Adrenal gland (tissue), 12 donors: ENCODE measurements around the gene PRR23B. TPM values are rescaled to one million over a fixed set of nuclear protein-coding genes. Genes with fewer than 3 reads are reported as not detected.

ENCODE experiments used
- DNase-seq, 7 donors: peaks; one replicate each; pipeline ENCODE4 v3.0.0-alpha.2; 2019 to 2020
- H3K27ac ChIP-seq, 5 donors: fragments of 200-600 bp; sonication (generic) in 4 of 5; 1 replicate in 3 of 5; 2 replicates in 2 of 5; pipeline versions ENCODE4 v1.5.1 to v1.8.0; 2016 to 2020; ENCODE audit warnings: mild to moderate bottlenecking in 1 of 5
- H3K27me3 ChIP-seq: fragments of 200-600 bp; 2 replicates; pipeline ENCODE4 v1.8.0; 2021
- H3K36me3 ChIP-seq, 2 donors: fragments of 200-600 bp; replicated peaks in 1 of 2; 1 replicate in 1 of 2; 2 replicates in 1 of 2; pipeline versions ENCODE4 v1.5.1 to v1.8.0; 2018 to 2022
- H3K4me1 ChIP-seq, 2 donors: fragments of 200-600 bp; replicated peaks in 1 of 2; 1 replicate in 1 of 2; 2 replicates in 1 of 2; pipeline versions ENCODE4 v1.5.1 to v1.8.0; 2018 to 2021
- H3K4me3 ChIP-seq, 4 donors: fragments of 200-600 bp; sonication (generic) in 3 of 4; one replicate each; pipeline ENCODE4 v1.5.1; 2016 to 2018
- H3K9me3 ChIP-seq, 3 donors: fragments of 200-600 bp; sonication (generic) in 1 of 3; replicated peaks in 1 of 3; 1 replicate in 2 of 3; 2 replicates in 1 of 3; pipeline versions ENCODE4 v1.5.1 to v1.8.0; 2016 to 2021
- POLR2A ChIP-seq, 2 donors: fragments of 450-650 bp; IDR thresholded peaks; one replicate each; pipeline ENCODE4 v1.6.1; 2017; ENCODE audit warnings: antibody characterized with exemption in 2 of 2, mild to moderate bottlenecking in 2 of 2, moderate library complexity in 1 of 2
- WGBS, 4 donors: extraction: QIAGEN DNeasy Blood & Tissue Kit in 2 of 4; methylation state at CpG; one replicate each; pipeline versions ENCODE4 v1.1.5 to v1.1.7; 2013 to 2017; 5-methylcytosine and 5-hydroxymethylcytosine counted together
- intact Hi-C, 2 donors: fragments of 100-400 bp; cut with DNase I; formaldehyde crosslinking; loops; one replicate each; pipeline versions ENCODE4 v1.14.1 to v1.15.0; 2022 to 2023
- polyA plus RNA-seq, 3 donors: library from polyadenylated mRNA; stranded (reverse); fragments of 200-250 nt in 2 of 3; fragments of 350-450 nt in 1 of 3; fragmentation: Illumina TruSeq in 1 of 3; extraction: RNeasy Lipid Tissue Mini Kit (QIAGEN cat#74804) in 1 of 3; gene quantifications; one replicate each; pipeline ENCODE4 v1.2.3, GENCODE V29; 2013 to 2014
- total RNA-seq, 9 donors: library from RNA; depleted of rRNA in 4 of 9; stranded (reverse); fragments of >200 nt in 4 of 9; fragments of 120-200 nt in 1 of 9; fragmentation: NEBNext Ultra II Directional in 1 of 9; extraction: Animal tissue kit (Norgen Biotek cat#: 25700) in 1 of 9; gene quantifications; one replicate each; pipeline versions ENCODE4 v1.1.0 to v1.2.4, GENCODE V29; 2013 to 2023
- TF ChIP-seq, protein P1 (sequence below), 6 experiments: fragments of 450-650 bp in 4 of 6; fragments of 200-600 bp in 2 of 6; sonication (generic) in 1 of 6; IDR thresholded peaks; 1 replicate in 5 of 6; 2 replicates in 1 of 6; pipeline versions ENCODE4 v1.5.1 to v1.8.0; 2016 to 2021; ENCODE audit warnings: antibody characterized with exemption in 6 of 6, mild to moderate bottlenecking in 2 of 6, moderate library complexity in 1 of 6
- donor health status: healthy with polysubstance abuse.
- donor health status: Bipolar disorder and iron deficiency.
- donor health status: DM: yes; HTN: yes; CAD: no.
- donor health status: DM: no; HTN: no; CAD: no.
- donor health status: DM: no; HTN: no; CAD: no.
- donor health status: DM: yes; HTN: yes; CAD: no.

Gene PRR23B
- total and polyA plus RNA-seq, 12 donors, result not detected

DNA sequence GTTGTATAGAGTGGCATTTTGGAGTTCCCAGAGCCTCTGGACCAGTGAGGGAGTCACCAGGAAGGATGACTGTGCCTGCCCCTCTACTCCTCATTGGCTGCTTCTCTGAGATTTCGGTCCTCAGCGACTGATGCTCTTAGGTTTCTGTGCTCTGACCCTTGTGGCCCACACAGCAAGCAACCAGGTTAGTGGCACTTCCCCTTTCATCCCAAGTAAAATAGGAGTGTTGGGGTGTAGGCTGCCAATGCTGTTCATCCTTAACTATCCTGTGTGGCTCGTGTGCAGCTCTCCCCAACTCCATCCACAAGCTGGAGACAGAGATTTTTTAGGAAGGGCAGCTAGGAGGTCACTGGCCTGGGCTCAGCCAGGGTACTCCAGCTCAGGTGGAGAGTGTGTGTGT is 35.9 kb downstream of the PRR23B start:
- no peaks in the 10 kb centered on the region for H3K36me3 ChIP-seq
- intact Hi-C loops, result loop anchor here in 1 of 2 donors (5.0 kb wide), 1 partner anchor 48 kb away; no protein-coding TSS in a partner anchor
- H3K9me3 ChIP-seq, result no peaks in the 10 kb centered on the region
- no peaks in the 10 kb centered on the region for H3K27me3 ChIP-seq
- no peak for DNase-seq
- no peak overlapping the region for H3K27ac ChIP-seq
- H3K4me1 ChIP-seq, result no peaks in the 10 kb centered on the region
- no peak for TF ChIP-seq POLR2A (IDR thresholded peaks at IDR 0.05)
- TF ChIP-seq, protein P1, sequence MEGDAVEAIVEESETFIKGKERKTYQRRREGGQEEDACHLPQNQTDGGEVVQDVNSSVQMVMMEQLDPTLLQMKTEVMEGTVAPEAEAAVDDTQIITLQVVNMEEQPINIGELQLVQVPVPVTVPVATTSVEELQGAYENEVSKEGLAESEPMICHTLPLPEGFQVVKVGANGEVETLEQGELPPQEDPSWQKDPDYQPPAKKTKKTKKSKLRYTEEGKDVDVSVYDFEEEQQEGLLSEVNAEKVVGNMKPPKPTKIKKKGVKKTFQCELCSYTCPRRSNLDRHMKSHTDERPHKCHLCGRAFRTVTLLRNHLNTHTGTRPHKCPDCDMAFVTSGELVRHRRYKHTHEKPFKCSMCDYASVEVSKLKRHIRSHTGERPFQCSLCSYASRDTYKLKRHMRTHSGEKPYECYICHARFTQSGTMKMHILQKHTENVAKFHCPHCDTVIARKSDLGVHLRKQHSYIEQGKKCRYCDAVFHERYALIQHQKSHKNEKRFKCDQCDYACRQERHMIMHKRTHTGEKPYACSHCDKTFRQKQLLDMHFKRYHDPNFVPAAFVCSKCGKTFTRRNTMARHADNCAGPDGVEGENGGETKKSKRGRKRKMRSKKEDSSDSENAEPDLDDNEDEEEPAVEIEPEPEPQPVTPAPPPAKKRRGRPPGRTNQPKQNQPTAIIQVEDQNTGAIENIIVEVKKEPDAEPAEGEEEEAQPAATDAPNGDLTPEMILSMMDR (IDR thresholded peaks at IDR 0.05), result no peak
- 56 to 85% (median 67%) methylated on average over 3 of the region's 3 CpGs for WGBS, 4 donors
- H3K4me3 ChIP-seq, result no peak overlapping the region

DNA sequence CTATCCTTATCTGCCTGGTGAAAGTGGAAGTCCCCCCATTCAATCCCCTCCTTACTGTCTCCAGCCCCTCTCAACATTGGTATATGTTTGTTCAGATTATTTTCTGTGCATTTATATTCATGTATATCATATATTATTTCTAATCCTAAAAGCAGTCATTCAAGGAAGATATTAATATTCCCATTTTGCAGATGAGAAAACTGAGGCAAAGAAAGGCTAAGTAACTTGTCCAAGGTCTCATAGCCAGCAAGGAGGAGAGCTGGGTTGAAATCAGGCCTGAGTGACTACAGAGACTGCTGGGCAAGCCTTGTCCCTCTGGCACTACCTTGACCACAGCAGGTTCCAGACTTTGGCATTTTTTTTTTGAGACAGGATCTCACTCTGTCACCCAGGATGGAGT is 44.7 kb downstream of the PRR23B start:
- H3K9me3 ChIP-seq, result no peaks in the 10 kb centered on the region
- no peak for DNase-seq
- intact Hi-C loops, result no loop called here
- H3K4me3 ChIP-seq, result no peak overlapping the region
- no peaks in the 10 kb centered on the region for H3K36me3 ChIP-seq
- no peaks in the 10 kb centered on the region for H3K27me3 ChIP-seq
- TF ChIP-seq, protein P1 (IDR thresholded peaks at IDR 0.05), result no peak
- no peak for TF ChIP-seq POLR2A (IDR thresholded peaks at IDR 0.05)
- H3K27ac ChIP-seq, result no peak overlapping the region
- H3K4me1 ChIP-seq, result no peaks in the 10 kb centered on the region

DNA sequence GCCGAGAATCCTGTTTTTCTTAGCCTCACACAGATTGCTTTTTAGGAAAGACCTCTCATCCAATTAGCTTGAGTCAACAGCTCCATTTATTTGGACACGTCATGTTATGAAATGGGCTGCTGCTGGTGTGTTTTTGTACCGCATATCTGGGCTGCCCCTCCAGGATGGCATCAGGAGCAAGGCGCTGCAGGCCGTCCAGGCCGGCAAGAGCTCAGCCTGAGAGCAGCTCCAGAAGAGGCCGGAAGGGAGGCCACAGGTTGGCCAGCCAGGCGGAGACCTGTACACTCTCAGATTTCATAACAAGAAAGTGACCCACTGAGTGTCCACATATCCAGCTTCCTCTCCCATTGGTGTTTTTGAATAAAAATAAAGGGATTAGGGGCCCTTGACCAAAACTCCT is 45.4 kb downstream of the PRR23B start:
- Histone ChIP-seq H3K36me3 (no peaks in the 10 kb centered on the region), H3K4me3 (no peak overlapping the region), H3K4me1 (no peaks in the 10 kb centered on the region), H3K27ac (no peak overlapping the region), H3K27me3 (no peaks in the 10 kb centered on the region), H3K9me3 (no peaks in the 10 kb centered on the region)
- DNase-seq, result no peak
- intact Hi-C loops, result no loop called here
- WGBS, 4 donors, result 85 to 94% (median 91%) methylated on average over 8 of the region's 8 CpGs
- no peak for TF ChIP-seq POLR2A (IDR thresholded peaks at IDR 0.05)
- TF ChIP-seq, protein P1 (IDR thresholded peaks at IDR 0.05), result no peak

DNA sequence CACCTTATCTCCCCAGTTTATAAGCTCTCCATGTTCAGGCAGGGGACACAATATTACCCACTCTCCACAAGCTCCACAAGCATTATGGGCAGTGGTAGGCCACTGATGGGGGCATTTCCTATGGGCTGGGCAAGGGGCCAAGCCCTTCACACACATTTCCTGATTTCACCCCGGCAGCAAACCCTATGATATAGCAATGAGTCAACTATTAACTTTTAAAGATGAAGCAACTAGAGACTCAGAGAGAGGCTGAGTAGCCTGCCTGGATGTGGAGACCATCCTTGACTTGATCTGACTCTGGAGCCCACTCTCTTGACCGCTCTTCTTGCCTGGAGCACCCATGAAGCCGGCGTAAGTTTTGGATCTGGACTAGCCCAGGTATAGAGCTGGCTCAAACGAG is 46.3 kb downstream of the PRR23B start:
- DNase-seq, result no peak
- intact Hi-C loops, result no loop called here
- H3K9me3 ChIP-seq, result no peaks in the 10 kb centered on the region
- H3K36me3 ChIP-seq, result no peaks in the 10 kb centered on the region
- no peak overlapping the region for H3K4me3 ChIP-seq
- H3K27me3 ChIP-seq, result no peaks in the 10 kb centered on the region
- no peak for TF ChIP-seq POLR2A (IDR thresholded peaks at IDR 0.05)
- TF ChIP-seq, protein P1 (IDR thresholded peaks at IDR 0.05), result no peak
- no peaks in the 10 kb centered on the region for H3K4me1 ChIP-seq
- WGBS, 4 donors, result 78 to 88% (median 81%) methylated on average over 5 of the region's 5 CpGs
- H3K27ac ChIP-seq, result no peak overlapping the region
